ENCODE results near the gene MYLK4. TPM values are rescaled to one million over a fixed set of nuclear protein-coding genes. Genes with fewer than 3 reads are reported as not detected.

MYLK4 gene
- total and polyA plus RNA-seq, 2 experiments from 2014 or later = 0.29 to 0.43 TPM

- no peak overlapping the region for H3K4me2 ChIP-seq
- no peaks in the 10 kb centered on the region for H3K9me2 ChIP-seq (replicated peaks; ENCODE audit: insufficient read depth)
- TF ChIP-seq EZH2phosphoT487 (IDR thresholded peaks at IDR 0.05; ENCODE audit: low read depth, severe bottlenecking, unreplicated experiment) = no peak
- TF ChIP-seq EZH2 (IDR thresholded peaks at IDR 0.05; ENCODE audit: borderline replicate concordance) = no peak
- no peak for TF ChIP-seq CTCF (IDR thresholded peaks at IDR 0.05; ENCODE audit: poor library complexity)
- H3K27me3 ChIP-seq = no peaks in the 10 kb centered on the region
- H4K20me1 ChIP-seq (ENCODE audit: insufficient read depth, poor library complexity, severe bottlenecking) = no peaks in the 10 kb centered on the region
- no peaks in the 10 kb centered on the region for H3K36me3 ChIP-seq (replicated peaks; ENCODE audit: insufficient read depth, low read depth)
- peaks cover 6% of the 10 kb centered on the region for H3K79me2 ChIP-seq
- no peaks in the 10 kb centered on the region for H3K9me3 ChIP-seq (ENCODE audit: low read depth)
- no peak overlapping the region for H2AFZ ChIP-seq
- H3K4me1 ChIP-seq (ENCODE audit: insufficient read depth) = peaks cover 3% of the 10 kb centered on the region
- WGBS (ENCODE audit: low lambda C conversion rate, missing lambda C conversion rate) = 75% methylated on average over 4 of the region's 4 CpGs
- DNase-seq (ENCODE audit: low spot score) = no peak
- no peak overlapping the region for H3K4me3 ChIP-seq
- H3K27ac ChIP-seq = no peak overlapping the region
These were observed 40.8 kb upstream of the MYLK4 start for GRCh38 chr6:2791450-2791974.

GRCh38 chr6:2790588-2791449, 40.1 kb upstream of the MYLK4 start:
- Histone ChIP-seq H2AFZ (no peak overlapping the region), H3K9me3 (ENCODE audit: low read depth) (no peaks in the 10 kb centered on the region), H3K27me3 (no peaks in the 10 kb centered on the region), H3K79me2 (peaks cover 6% of the 10 kb centered on the region), H3K9me2 (replicated peaks; ENCODE audit: insufficient read depth) (no peaks in the 10 kb centered on the region), H4K20me1 (ENCODE audit: insufficient read depth, poor library complexity, severe bottlenecking) (no peaks in the 10 kb centered on the region), H3K36me3 (replicated peaks; ENCODE audit: insufficient read depth, low read depth) (no peaks in the 10 kb centered on the region), H3K4me1 (ENCODE audit: insufficient read depth) (peaks cover 3% of the 10 kb centered on the region), H3K4me3 (no peak overlapping the region), H3K27ac (peak overlapping the region; percentile 40), H3K4me2 (no peak overlapping the region)
- peak; percentile 86 for DNase-seq (ENCODE audit: low spot score)
- WGBS (ENCODE audit: low lambda C conversion rate, missing lambda C conversion rate) = 65% methylated on average over 11 of the region's 11 CpGs
- TF ChIP-seq EZH2phosphoT487 (IDR thresholded peaks at IDR 0.05; ENCODE audit: low read depth, severe bottlenecking, unreplicated experiment) = no peak
- peak; percentile 85 for TF ChIP-seq CTCF (IDR thresholded peaks at IDR 0.05; ENCODE audit: poor library complexity)

- Histone ChIP-seq H2AFZ (no peak overlapping the region), H3K4me1 (ENCODE audit: insufficient read depth) (no peaks in the 10 kb centered on the region), H3K27me3 (no peaks in the 10 kb centered on the region), H3K4me3 (no peak overlapping the region), H3K79me2 (peaks cover 16% of the 10 kb centered on the region), H3K27ac (no peak overlapping the region), H3K36me3 (replicated peaks; ENCODE audit: insufficient read depth, low read depth) (no peaks in the 10 kb centered on the region), H3K4me2 (no peak overlapping the region), H3K9me2 (replicated peaks; ENCODE audit: insufficient read depth) (no peaks in the 10 kb centered on the region), H3K9me3 (ENCODE audit: low read depth) (no peaks in the 10 kb centered on the region), H4K20me1 (ENCODE audit: insufficient read depth, poor library complexity, severe bottlenecking) (no peaks in the 10 kb centered on the region)
- WGBS (ENCODE audit: low lambda C conversion rate, missing lambda C conversion rate) = 85% methylated on average over 4 of the region's 4 CpGs
- DNase-seq (ENCODE audit: low spot score) = no peak
- TF ChIP-seq CTCF (IDR thresholded peaks at IDR 0.05; ENCODE audit: poor library complexity) (no peak), EZH2phosphoT487 (IDR thresholded peaks at IDR 0.05; ENCODE audit: low read depth, severe bottlenecking, unreplicated experiment) (no peak), EZH2 (IDR thresholded peaks at IDR 0.05; ENCODE audit: borderline replicate concordance) (no peak)
These were observed 35.5 kb upstream of the MYLK4 start for GRCh38 chr6:2786269-2786668.
